ENCODE data around the gene FAAP20. TPM values are rescaled to one million over a fixed set of nuclear protein-coding genes. Genes with fewer than 3 reads are reported as not detected.

The FAAP20 gene
- total and polyA plus RNA-seq, 2 donors (not counting 1 experiment from before 2014, with no cell fraction given) = 31.2 to 68.1 TPM

DNA sequence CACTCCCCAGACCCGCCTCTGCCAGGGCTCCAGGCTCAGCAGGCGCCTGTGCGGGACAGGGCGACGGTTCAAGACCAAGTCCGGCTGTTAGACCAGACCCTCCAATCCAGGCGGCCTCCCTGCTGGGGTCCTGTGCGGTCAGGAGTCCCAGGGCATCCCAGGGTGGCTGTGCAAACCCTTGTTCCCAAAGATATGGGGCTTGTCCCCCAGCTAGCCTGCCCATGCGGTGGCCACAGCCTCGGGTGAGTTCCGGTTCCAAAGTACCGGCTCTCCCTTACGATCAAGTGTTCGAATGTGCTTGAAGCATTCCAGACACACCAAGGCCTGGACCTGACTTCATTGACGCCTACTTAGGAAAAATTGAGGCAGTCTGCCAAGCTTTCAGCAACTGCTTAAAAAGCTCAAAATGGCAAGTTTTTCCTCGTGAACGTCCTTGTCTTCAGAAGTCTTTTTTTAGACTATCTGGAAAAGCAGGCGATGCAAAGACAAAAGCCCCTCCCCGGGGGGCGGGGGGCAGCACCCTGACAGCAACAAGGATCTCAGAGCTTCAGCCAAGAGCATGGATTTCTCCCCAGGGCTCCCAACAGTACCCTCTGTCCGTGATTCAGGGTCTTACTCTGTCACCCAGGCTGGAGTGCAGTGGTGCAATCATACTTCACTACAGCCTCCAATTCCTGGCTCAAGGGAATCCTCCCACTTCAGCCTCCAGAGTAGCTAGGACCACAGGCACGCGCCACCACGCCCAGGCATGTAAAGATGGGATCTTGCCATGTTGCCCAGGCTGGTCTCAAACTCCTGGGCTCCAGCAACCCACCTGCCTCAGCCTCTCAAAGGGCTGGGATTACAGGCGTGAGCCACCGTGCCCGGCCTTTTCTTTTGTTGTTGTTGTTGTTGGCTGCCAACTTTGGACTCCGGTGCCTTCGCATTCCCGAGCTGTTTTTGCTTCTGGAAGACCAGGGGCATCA lies 2.3 kb downstream of the FAAP20 start:
- peaks cover 21% of the 10 kb centered on the region for H3K79me2 ChIP-seq (ENCODE audit: control insufficient read depth, insufficient read depth, low read length)
- intact Hi-C loops (cut with micrococcal nuclease) = loop anchor here (10.0 kb wide), 2 partner anchors 452 to 1232 kb away; no protein-coding TSS in a partner anchor
- H3K27me3 ChIP-seq (replicated peaks in 1 of 4; ENCODE audit: control extremely low read depth in 1 of 4, control insufficient read depth in 3 of 4, insufficient read depth in 4 of 4, low read length in 3 of 4) = no peaks in the 10 kb centered on the region
- no peak overlapping the region for H3K4me3 ChIP-seq (ENCODE audit: control extremely low read depth in 1 of 5, extremely low read depth in 1 of 5, insufficient read depth in 1 of 5, low read depth in 2 of 5, low read length in 4 of 5)
- Mint-ChIP-seq H3K27me3 (no peaks in the 10 kb centered on the region), H3K27ac (peak overlapping the region; percentile 59), H3K4me1 (peaks cover 17% of the 10 kb centered on the region), H3K4me3 (peak overlapping the region; percentile 56), H3K9me3 (ENCODE audit: insufficient read depth) (no peaks in the 10 kb centered on the region)
- peaks cover 0 to 2% (median 0%) of the 10 kb centered on the region in 3 donors for H3K9me3 ChIP-seq (ENCODE audit: control extremely low read depth in 1 of 3, control insufficient read depth in 2 of 3, insufficient read depth in 1 of 3, low read length in 2 of 3)
- no peak for ATAC-seq (ENCODE audit: low read depth)
- H2AFZ ChIP-seq (ENCODE audit: insufficient read depth, low read depth, low read length, poor library complexity, severe bottlenecking) = no peak overlapping the region
- CTCF ChIA-PET = interaction anchor here (1.1 to 13.5 kb wide), 3 partner anchors 189 to 356 kb away, joined by 3 to 295 read pairs (median 5); no protein-coding TSS in a partner anchor
- peaks cover 10 to 34% of the 10 kb centered on the region in 2 donors for H3K4me1 ChIP-seq (ENCODE audit: control insufficient read depth in 2 of 2, insufficient read depth in 2 of 2, low read length in 2 of 2)
- peaks cover 6% of the 10 kb centered on the region for H4K20me1 ChIP-seq (ENCODE audit: control insufficient read depth, insufficient read depth, low read length, poor library complexity, severe bottlenecking)
- no peak overlapping the region for H3K27ac ChIP-seq (ENCODE audit: low read length in 2 of 2)
- no peak overlapping the region for H3K9ac ChIP-seq (ENCODE audit: low read length)
- peaks cover 0 to 6% of the 10 kb centered on the region in 2 experiments for H3K36me3 ChIP-seq (replicated peaks in 1 of 2; ENCODE audit: control extremely low read depth in 1 of 2, control insufficient read depth in 1 of 2, extremely low read depth in 1 of 2, insufficient read depth in 2 of 2, low read length in 1 of 2)
- WGBS (ENCODE audit: insufficient coverage) = 92% methylated on average over 26 of the region's 30 CpGs
- POLR2A ChIA-PET = interaction anchor here (0.6 to 1.0 kb wide), 3 partner anchors 53 to 190 kb away, joined by 3 read pairs; no protein-coding TSS in a partner anchor
- no peak for DNase-seq
- H3K4me2 ChIP-seq (replicated peaks; ENCODE audit: low read depth, low read length, poor library complexity, severe bottlenecking) = no peak overlapping the region
- no peak for TF ChIP-seq EZH2 (IDR thresholded peaks at IDR 0.05; ENCODE audit: borderline replicate concordance, insufficient read depth, low read depth, low read length, poor library complexity, severe bottlenecking)
- TF ChIP-seq, protein P1, sequence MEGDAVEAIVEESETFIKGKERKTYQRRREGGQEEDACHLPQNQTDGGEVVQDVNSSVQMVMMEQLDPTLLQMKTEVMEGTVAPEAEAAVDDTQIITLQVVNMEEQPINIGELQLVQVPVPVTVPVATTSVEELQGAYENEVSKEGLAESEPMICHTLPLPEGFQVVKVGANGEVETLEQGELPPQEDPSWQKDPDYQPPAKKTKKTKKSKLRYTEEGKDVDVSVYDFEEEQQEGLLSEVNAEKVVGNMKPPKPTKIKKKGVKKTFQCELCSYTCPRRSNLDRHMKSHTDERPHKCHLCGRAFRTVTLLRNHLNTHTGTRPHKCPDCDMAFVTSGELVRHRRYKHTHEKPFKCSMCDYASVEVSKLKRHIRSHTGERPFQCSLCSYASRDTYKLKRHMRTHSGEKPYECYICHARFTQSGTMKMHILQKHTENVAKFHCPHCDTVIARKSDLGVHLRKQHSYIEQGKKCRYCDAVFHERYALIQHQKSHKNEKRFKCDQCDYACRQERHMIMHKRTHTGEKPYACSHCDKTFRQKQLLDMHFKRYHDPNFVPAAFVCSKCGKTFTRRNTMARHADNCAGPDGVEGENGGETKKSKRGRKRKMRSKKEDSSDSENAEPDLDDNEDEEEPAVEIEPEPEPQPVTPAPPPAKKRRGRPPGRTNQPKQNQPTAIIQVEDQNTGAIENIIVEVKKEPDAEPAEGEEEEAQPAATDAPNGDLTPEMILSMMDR (IDR thresholded peaks at IDR 0.05) = no peak

Data from B cell (primary cell).